HepG2 (cell line): ENCODE results near the gene TYW1.

ENCODE experiments used
- NFYB ChIP-seq: sonication (generic); formaldehyde crosslinking; IDR thresholded peaks from 2 replicates; pipeline ENCODE4 v1.4.0; 2020; ENCODE audit warnings: missing genetic modification reagents
- TBX2 ChIP-seq: sonication (generic); formaldehyde crosslinking; IDR thresholded peaks from 2 replicates; pipeline ENCODE4 v1.5.0; 2020; ENCODE audit warnings: missing genetic modification reagents, mild to moderate bottlenecking, borderline replicate concordance
- TF ChIP-seq, protein P1 (sequence below): sonication (generic); formaldehyde crosslinking; IDR thresholded peaks from 2 replicates; pipeline ENCODE4 v1.5.0; 2020; ENCODE audit warnings: mild to moderate bottlenecking, missing genetic modification reagents, moderate library complexity
- TF ChIP-seq, protein P2 (sequence below): sonication (generic); formaldehyde crosslinking; IDR thresholded peaks from 2 replicates; pipeline ENCODE4 v1.4.0; 2020; ENCODE audit warnings: mild to moderate bottlenecking, missing genetic modification reagents

DNA sequence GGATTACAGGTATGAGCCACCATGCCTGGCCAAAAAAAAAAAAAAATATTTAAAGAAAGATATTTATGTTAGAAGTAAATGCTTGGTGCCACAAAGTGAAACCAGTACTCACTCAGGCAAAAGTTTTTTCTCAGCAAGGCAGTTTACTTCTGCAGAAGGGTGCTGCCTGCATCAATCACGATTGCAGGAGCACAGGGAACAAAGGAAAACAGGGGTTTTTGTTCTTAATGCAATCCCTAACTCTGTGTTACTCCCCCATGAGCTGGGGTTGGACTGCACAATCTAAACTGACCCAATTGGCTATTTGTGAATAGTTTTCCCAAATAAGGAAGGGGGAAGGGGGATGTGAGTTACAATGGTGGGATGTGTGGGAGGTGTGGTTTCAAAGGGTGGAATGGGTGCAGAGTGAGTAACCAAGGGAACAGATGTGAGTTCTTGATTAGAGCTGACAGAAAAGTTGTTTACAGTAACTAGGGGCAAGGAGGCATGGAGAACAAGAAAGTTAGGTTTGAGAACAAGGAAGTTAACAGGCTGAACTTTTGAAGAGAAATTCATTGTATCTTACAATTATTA lies 255.4 kb downstream of the TYW1 start:
- TF ChIP-seq, protein P1, sequence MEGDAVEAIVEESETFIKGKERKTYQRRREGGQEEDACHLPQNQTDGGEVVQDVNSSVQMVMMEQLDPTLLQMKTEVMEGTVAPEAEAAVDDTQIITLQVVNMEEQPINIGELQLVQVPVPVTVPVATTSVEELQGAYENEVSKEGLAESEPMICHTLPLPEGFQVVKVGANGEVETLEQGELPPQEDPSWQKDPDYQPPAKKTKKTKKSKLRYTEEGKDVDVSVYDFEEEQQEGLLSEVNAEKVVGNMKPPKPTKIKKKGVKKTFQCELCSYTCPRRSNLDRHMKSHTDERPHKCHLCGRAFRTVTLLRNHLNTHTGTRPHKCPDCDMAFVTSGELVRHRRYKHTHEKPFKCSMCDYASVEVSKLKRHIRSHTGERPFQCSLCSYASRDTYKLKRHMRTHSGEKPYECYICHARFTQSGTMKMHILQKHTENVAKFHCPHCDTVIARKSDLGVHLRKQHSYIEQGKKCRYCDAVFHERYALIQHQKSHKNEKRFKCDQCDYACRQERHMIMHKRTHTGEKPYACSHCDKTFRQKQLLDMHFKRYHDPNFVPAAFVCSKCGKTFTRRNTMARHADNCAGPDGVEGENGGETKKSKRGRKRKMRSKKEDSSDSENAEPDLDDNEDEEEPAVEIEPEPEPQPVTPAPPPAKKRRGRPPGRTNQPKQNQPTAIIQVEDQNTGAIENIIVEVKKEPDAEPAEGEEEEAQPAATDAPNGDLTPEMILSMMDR (CRISPR knock-in tag): no peak
- TF ChIP-seq, protein P2, sequence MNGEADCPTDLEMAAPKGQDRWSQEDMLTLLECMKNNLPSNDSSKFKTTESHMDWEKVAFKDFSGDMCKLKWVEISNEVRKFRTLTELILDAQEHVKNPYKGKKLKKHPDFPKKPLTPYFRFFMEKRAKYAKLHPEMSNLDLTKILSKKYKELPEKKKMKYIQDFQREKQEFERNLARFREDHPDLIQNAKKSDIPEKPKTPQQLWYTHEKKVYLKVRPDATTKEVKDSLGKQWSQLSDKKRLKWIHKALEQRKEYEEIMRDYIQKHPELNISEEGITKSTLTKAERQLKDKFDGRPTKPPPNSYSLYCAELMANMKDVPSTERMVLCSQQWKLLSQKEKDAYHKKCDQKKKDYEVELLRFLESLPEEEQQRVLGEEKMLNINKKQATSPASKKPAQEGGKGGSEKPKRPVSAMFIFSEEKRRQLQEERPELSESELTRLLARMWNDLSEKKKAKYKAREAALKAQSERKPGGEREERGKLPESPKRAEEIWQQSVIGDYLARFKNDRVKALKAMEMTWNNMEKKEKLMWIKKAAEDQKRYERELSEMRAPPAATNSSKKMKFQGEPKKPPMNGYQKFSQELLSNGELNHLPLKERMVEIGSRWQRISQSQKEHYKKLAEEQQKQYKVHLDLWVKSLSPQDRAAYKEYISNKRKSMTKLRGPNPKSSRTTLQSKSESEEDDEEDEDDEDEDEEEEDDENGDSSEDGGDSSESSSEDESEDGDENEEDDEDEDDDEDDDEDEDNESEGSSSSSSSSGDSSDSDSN (CRISPR knock-in tag): no peak
- TF ChIP-seq NFYB (CRISPR knock-in tag): no peak
- no peak for TF ChIP-seq TBX2 (CRISPR knock-in tag)
